Fibroblast of pulmonary artery (primary cell): Measurements from ENCODE around the gene TRIM36.

ENCODE experiments used
- DNase-seq: peaks from one replicate; pipeline ENCODE4 v3.0.0-alpha.2; 2010; ENCODE audit warnings: low read depth
- H3K4me3 ChIP-seq: replicated peaks from 2 replicates; pipeline ENCODE4 v1.5.1; 2011; ENCODE audit warnings: low read depth, mild to moderate bottlenecking, control low read depth, low read length, moderate library complexity
- CTCF ChIP-seq: IDR thresholded peaks from 2 replicates; pipeline ENCODE4 v1.5.1; 2011; ENCODE audit warnings: mild to moderate bottlenecking, control low read depth, low read length, inconsistent platforms; ENCODE audit errors: missing control alignments

The TRIM36 gene

GRCh38 chr5:115086473-115086872, 83.2 kb downstream of the TRIM36 start:
- DNase-seq: no peak
- no peak for TF ChIP-seq CTCF
- no peak overlapping the region for H3K4me3 ChIP-seq

- no peak for TF ChIP-seq CTCF
- DNase-seq: no peak
- H3K4me3 ChIP-seq: no peak overlapping the region
These were observed 85.4 kb downstream of the TRIM36 start for GRCh38 chr5:115084246-115084793.

GRCh38 chr5:115079924-115080623, 89.6 kb downstream of the TRIM36 start:
- TF ChIP-seq CTCF: no peak
- no peak overlapping the region for H3K4me3 ChIP-seq
- DNase-seq: no peak
